GM20431 (cell line): ENCODE measurements around the gene RHOT2.

Source experiments
- in situ Hi-C: fragments of 300-500 bp; cut with MseI, MboI; formaldehyde crosslinking; loops from one replicate; pipeline ENCODE4 v1.15.0; 2020; ENCODE audit warnings: low sequenced_read_pairs; ENCODE audit not compliant: unreplicated experiment

The RHOT2 gene

DNA sequence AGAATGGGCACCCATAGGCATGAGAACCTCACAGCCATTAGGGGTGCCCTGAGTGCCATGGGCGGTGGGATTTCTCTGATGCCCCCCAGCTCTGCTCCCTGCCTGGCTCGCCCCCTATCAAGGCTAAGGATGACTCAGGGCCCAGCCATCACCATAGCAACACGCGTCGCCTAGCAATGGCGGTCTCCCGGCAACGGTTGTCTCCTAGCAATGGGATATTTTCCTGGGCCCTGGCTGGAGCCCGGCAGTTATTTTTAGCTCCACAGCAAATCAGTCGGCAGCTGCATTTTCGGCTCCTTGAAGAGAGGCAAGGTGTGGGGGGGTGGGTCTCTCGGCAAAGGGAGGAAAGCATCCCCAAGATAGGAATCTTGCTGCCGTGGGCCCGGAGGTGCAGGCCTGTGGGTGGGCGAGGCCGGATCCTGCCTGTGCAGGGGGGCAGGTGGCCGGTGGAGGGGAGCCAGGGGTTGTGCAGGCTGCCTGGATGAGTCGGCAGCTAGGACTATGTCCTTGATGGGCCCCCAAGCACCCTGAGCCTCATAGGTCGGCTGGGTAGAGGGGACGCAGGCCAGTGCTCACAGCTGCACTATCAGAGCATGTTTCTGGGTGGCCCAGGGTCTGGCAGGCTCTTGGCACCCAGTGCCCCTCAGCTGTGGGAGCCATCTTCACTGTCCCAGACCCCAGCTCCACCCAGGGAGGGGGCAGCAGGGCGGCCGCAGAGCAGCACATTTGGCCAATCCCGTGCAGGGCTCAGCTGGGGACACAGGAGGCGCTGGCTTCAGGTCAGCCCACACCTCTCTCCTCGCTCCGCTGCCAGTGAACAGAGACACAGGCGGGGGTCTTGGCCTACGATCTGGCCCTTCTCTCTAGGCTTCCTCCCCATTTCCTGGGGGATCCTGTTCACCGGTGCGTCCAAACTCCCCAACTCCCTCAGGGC lies 41.9 kb downstream of the RHOT2 start:
- in situ Hi-C loops = loop anchor here (10.0 kb wide), 1 partner anchor 75 kb away; the partner anchor contains the start of genes CHTF18 and RPUSD1

DNA sequence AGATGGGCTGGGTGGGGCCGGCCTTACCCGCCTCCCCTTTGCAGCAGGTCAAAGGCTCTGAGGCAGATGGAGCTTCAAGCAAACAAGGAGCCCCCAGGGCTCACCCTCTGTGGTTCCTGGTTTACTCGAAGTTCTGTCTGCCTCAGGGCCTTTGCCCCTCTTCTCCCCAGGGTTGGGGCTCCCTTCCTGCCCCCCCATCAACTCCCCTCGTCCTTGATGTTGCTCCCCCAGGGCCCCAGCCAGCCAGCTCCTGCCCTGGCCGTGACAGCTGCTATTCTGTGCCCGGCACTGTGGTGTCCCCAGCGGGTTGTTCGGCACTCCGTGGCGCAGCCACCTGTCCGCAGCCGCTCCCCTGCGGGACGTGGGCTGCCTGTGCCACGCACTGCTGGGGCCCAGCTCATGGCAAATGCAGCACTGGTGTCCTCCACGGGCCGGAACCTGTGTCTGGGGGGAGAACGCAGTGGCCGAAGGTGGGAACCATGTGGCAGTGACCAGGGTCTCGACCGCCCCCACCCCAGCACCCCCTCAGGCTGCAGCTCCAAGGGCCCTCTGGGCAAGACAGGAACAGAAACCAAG lies 42.7 kb downstream of the RHOT2 start:
- in situ Hi-C loops = loop anchor here (10.0 kb wide), 1 partner anchor 74 kb away; the partner anchor contains the start of genes CHTF18 and RPUSD1

- in situ Hi-C loops = loop anchor here (10.0 kb wide), 1 partner anchor 74 kb away; the partner anchor contains the start of genes CHTF18 and RPUSD1
Measured at GRCh38 chr16:711084-711483, 43.2 kb downstream of the RHOT2 start.

DNA sequence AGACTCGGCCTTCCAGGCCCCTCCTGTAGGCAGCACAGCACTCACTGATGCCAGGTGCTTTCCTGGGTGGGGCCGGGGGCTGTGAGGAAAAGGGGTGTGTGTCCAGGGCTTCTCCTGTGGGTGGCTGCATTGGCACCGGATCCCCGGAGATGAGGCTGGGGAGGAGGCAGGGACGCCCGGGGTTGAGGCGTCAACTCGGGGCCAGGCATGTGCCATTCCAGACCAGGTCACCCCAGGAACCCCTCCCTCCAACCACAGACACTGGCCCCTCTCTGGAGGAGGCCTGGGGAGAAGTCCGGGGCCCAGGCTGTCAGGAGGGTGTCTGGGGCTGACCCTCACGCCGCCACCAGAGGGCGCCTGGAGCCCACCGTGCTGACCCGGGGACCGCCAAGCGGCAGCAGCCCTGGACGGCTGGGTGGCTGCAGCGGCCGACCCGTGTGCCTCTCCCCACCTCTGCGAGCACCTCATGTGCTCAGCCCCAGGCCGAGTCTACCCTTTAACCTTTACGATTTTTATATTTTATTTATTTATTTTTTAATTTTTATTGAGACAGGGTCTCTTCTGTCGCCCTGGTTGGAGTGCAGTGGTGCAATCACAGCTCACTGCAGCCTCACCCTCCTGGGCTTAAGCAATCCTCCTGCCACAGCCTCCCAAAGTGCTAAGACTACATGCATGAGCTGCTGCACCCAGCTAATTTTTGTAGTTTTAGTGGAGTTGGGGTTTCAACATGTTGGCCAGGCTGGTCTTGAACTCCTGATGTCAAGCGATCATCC lies 43.8 kb downstream of the RHOT2 start:
- in situ Hi-C loops = loop anchor here (10.0 kb wide), 1 partner anchor 73 kb away; the partner anchor contains the start of genes CHTF18 and RPUSD1

DNA sequence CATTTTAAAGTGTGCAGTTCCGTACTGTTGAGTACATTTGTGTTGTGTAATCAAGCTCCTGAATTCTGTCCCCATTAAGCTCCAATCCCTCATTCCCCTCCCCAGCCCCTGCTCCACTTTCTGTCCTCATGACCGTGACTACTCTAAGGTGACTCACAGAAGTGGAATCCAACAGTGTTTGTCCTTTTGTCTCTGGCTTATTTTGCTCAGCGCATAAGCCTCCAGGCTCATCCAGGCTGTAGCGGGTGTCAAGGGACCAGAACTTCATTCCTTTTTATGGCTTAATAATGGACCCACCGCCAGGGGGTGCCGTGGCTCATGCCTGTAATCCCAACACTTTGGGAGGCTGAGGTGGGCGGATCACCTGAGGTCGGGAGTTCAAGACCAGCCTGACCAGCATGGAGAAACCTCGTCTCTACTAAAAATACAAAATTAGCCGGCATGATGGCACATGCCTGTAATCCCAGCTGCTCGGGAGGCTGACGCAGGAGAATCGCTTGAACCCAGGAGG lies 44.9 kb downstream of the RHOT2 start:
- in situ Hi-C loops = loop anchor here (10.0 kb wide), 1 partner anchor 72 kb away; the partner anchor contains the start of genes CHTF18 and RPUSD1

DNA sequence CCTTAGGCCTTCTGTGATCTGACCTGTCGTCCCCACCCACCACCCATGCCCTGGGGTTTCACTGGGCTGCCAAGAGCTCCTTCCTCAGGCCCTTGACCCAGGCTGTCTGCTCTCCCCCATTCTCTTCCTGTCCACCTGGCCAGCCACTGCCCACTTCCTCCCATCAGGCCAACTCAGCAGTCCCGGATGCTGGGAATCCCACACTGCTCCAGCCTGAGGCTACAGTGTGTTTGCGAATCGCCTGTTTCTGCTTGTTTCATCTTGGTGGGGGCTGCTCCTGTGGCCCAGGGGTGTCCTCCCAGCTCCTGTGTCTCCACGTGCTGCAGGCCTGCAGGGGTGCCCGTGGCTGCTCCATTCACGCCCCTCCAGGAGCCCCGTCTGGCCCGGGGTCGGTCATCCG lies 46.1 kb downstream of the RHOT2 start:
- in situ Hi-C loops = loop anchor here (10.0 kb wide), 1 partner anchor 71 kb away; the partner anchor contains the start of genes CHTF18 and RPUSD1

GRCh38 chr16:714558-715476 lies 46.9 kb downstream of the RHOT2 start, which contains the start of gene METRN:
METRN (plus strand) TSS chr16:715118; CDS start chr16:715290, 172 bp downstream.
- in situ Hi-C loops = loop anchor here (10.0 kb wide), 1 partner anchor 70 kb away; the partner anchor contains the start of genes CHTF18 and RPUSD1

GRCh38 chr16:715477-716199 lies 47.7 kb downstream of the RHOT2 start:
- in situ Hi-C loops = loop anchor here (10.0 kb wide), 1 partner anchor 69 kb away; the partner anchor contains the start of genes CHTF18 and RPUSD1

DNA sequence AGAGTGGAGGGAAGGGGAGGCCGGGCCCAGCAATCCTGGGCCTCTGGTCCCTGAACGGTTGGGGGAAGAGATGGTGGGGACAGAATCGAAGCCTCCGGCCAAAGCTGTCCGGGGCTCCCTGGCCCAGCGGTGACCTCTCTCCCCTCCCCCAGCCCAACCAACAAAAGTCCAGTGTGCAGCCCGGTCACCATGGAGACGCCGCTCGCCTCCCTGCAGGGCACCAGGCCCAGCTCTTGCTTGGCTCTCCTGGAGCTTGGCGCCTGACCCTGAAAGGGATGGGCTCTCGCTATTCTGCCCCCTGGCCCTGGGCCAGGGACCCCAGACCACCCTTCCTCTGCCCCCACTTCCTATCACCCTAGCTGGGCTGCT lies 48.3 kb downstream of the RHOT2 start:
- in situ Hi-C loops = loop anchor here (10.0 kb wide), 1 partner anchor 69 kb away; the partner anchor contains the start of genes CHTF18 and RPUSD1

GRCh38 chr16:716768-717325 lies 48.9 kb downstream of the RHOT2 start:
- in situ Hi-C loops = loop anchor here (10.0 kb wide), 1 partner anchor 68 kb away; the partner anchor contains the start of genes CHTF18 and RPUSD1

GRCh38 chr16:717450-718245 lies 49.7 kb downstream of the RHOT2 start:
- in situ Hi-C loops = loop anchor here (10.0 kb wide), 1 partner anchor 67 kb away; the partner anchor contains the start of genes CHTF18 and RPUSD1

DNA sequence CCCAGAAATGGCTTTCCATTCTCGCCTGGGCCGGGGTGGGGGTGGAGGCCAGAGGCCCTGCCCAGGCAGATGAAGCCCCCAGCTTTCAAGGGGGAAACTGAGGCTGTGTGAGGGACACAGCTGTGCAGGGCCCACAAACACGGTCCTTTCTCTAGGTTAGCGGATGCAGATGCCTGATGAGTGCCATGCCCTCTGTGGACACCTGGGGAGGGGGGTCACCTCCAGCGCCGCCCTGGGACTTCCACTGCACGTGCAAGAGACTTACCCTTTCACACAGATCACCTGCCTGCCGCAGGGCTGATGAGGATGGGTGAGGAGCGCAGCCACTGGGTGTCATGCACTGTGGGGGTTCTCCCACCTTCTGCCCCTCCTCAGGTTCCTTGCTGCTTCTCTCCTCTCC lies 50.5 kb downstream of the RHOT2 start:
- in situ Hi-C loops = loop anchor here (10.0 kb wide), 1 partner anchor 66 kb away; the partner anchor contains the start of genes CHTF18 and RPUSD1

DNA sequence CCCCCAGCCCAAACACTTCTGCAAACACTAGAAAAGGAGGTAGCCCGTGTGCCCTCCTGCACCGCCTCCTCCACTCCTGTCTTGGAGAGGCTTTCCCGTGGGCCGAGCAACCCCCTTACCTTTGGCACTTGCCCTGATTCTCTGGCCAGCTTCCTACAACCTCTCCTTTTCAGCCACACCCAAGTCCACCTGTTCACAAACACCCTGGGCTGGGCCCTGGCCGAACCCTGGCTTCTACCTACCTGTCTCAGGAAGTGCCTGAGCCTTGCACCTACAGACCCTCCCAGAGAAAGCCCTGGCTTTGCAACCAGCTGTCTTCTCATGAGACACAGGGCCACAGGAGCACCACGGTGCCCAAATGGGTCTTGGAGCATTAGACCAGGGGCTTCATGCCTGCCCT lies 51.0 kb downstream of the RHOT2 start:
- in situ Hi-C loops = loop anchor here (10.0 kb wide), 1 partner anchor 66 kb away; the partner anchor contains the start of genes CHTF18 and RPUSD1

DNA sequence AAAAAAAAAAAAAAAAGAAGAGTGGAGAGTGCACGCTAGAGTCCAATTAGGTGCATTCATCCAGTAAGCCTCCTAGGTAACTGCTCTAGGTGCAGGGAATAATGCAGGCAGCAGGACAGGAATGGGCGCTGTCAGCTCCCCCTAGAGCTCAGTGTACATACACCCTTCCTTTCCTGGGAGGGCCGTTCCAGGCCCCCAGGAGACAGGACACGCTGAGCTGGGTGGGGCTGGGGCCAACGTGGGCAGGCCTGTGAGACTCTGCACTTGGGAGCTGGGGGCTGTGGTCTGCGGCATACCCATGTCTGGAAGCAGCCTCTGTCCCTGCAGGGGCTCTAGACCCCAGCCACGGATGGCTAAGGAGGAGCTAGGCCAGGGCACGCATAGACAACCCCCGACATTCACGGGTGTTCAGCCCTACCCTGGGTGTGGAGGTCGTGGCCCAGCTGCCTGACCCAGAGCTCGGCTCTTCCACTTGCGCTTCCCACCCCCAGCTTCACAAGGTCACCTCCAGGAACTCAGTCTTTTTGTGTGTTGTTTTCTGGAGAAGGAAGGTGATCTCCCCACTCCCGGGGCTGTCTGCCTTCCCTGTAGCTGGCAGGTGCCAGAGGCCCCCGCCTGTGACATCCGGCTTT lies 52.0 kb downstream of the RHOT2 start:
- in situ Hi-C loops = loop anchor here (10.0 kb wide), 1 partner anchor 65 kb away; the partner anchor contains the start of genes CHTF18 and RPUSD1

DNA sequence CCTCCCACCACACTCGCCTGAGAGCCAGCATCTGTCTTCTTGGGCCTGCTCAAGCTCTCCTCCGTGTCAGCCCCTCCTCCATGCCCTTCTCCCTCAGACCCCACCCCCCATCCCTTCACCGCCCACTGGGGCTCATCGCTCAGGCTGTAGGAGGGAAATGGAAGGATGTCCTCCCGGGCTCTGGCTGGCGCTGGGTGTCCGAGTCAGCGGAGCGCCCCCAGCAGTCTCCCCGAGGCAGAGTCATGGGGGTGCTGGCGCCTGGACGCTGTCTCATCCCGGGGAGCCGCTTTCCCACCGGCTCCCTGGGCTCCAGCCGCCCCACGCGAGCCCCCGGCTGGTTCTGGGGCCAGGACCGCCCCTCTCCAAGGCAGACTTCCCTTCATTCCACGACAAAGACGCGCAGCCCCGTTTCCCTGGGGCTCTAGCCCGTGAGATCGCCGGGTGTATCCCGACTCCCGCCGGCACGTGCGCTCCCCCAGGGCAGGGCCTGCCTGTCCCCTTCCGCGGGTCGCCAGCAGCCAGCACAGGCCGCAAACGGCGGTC lies 52.6 kb downstream of the RHOT2 start:
- in situ Hi-C loops = no loop called here
